Stimulated activated CD8-positive, alpha-beta memory T cell treated with anti-CD3 and anti-CD28 coated beads, Interleukin-12 subunit alpha, Interleukin-12 subunit beta, amount 100 ng/mL, for 24 hours (primary cell): Measurements from ENCODE around the gene TPSG1.
"Not testable (repeated sequence)": the region's sequence is repeated elsewhere in the genome, so short reads cannot be mapped to it uniquely, and the experiment has no call there.

Experiments used
- DNase-seq: peaks from one replicate; pipeline ENCODE4 v3.0.0-alpha.2; 2020; ENCODE audit errors: extremely low read depth

TPSG1 gene

DNA sequence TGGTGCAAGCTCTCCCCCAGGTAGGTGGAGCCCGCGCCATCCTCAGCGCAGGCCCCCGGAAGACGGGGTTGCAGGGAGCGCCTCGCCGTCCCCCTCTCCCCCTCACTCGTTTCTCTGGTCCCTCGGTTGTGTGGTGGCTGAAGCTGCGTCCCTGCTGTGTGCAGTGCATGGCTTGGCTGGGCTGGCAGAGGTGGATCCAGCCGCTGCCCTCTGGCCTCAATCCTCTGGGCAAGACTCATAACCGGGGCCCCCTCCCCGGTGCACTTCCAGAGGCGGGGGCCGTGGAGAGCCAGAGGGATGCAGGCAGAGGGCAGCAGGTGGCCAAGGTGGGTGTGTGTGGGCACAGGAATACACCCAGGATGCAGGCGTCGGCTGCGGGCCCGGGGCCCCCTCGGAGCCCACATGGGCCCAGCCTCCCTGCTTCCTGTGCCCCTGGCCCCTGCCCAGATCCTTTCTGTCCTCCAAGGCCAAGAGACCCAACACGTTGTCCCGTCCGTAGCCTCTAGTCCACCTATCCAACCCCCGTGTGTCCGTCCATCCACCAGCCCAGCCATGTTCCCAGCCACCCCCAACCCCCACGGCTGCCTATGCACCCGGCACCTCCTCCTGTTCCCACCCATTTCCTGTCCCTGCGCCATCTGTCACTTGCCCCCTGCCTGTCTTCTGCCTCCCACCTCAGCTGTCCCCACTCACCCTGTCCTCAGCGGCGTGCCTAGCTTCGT, 9.3 kb downstream of the TPSG1 start:
- DNase-seq: no peak

DNA sequence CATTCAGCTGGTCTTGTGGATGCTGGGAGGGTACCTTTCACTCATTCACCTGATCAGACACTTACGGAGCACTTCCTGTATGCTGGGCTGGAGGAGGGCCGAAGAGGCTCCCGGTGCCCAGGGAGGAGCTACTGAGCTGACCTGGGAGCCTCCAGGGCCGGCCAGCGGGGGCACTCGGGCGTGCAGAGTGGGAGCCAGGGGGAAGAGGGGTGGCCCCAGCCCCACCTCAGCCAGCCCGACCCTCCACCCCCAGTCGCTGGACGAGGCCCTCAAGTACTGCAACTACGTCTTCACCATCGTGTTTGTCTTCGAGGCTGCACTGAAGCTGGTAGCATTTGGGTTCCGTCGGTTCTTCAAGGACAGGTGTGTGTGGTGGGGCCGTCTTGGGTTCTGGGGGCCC, 10.3 kb downstream of the TPSG1 start:
- no peak for DNase-seq

DNA sequence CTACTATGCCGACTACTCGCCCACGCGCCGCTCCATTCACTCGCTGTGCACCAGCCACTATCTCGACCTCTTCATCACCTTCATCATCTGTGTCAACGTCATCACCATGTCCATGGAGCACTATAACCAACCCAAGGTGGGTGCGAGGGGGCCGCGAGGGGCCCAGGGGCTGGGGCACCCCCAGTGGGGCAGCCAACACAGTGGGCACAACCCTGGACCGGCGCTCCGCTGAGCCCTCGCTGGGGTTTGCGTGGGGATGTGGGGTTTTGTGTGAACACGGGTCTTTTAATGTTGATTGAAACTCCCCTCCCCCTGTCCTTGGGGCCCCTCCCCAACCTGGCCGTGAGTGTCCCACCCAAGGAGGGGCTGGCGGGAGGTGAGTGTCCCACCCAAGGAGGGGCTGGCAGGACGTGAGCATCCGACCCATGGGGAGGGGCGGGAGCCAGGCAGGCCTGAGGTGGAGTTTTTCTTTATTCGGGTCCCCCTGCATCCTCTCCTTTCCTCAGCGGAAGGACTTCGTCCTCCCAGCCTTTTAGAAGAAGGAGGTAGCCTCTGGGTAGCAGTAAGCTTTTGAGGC, 11.2 kb downstream of the TPSG1 start:
- DNase-seq: no peak

- no peak for DNase-seq
These were observed 11.8 kb downstream of the TPSG1 start for GRCh38 chr16:1213231-1213630.

DNA sequence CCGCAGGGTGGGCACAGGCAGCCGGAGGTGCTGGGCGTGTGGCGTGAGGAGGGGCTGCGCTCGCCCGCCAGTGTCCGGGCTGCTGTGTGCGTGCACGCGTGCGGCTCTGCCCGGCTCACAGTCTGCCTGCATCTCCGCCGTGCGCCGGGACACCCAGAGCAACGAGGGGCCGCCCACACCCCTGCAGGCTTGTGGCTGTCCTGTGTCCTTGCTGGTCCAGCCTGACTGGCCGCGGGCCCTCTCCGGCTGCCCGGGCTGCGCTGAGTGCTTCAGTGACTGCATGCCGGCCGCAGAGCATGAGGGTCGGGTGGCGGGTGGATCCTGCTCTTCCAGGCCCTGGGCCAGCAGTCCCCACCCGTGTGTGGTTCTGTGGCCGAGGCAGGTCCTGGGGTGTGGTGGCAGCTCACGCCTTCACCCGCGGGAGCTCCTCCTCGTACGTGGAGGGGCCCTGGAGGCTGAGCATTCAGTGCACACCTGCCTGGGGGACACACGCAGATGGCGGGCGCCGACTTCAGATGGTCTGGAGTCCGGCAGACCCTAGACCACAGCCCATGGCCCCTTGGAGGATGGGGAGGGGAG, 12.4 kb downstream of the TPSG1 start:
- no peak for DNase-seq

GRCh38 chr16:1211451-1212268, 13.4 kb downstream of the TPSG1 start:
- DNase-seq: no peak

DNA sequence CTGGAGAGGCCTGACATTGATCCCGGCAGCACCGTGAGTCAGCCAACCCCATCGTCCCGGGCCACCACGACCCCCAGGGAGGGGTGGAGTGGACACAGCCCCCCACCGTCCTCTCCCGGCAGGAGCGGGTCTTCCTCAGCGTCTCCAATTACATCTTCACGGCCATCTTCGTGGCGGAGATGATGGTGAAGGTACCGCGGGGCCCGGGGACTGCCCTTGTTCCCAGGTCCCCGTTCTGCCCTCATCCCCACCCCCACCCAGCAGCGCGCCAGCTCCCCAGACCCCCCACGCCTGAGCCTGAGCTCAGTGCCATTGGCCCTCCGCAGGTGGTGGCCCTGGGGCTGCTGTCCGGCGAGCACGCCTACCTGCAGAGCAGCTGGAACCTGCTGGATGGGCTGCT, 14.6 kb downstream of the TPSG1 start:
- no peak for DNase-seq

DNA sequence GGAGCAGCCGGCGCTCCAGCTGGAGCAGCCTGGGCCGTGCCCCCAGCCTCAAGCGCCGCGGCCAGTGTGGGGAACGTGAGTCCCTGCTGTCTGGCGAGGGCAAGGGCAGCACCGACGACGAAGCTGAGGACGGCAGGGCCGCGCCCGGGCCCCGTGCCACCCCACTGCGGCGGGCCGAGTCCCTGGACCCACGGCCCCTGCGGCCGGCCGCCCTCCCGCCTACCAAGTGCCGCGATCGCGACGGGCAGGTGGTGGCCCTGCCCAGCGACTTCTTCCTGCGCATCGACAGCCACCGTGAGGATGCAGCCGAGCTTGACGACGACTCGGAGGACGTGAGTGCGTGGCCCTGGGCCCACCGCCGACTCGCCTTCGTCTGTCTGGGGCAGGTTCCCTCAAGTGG, 16.0 kb downstream of the TPSG1 start:
- no peak for DNase-seq

DNA sequence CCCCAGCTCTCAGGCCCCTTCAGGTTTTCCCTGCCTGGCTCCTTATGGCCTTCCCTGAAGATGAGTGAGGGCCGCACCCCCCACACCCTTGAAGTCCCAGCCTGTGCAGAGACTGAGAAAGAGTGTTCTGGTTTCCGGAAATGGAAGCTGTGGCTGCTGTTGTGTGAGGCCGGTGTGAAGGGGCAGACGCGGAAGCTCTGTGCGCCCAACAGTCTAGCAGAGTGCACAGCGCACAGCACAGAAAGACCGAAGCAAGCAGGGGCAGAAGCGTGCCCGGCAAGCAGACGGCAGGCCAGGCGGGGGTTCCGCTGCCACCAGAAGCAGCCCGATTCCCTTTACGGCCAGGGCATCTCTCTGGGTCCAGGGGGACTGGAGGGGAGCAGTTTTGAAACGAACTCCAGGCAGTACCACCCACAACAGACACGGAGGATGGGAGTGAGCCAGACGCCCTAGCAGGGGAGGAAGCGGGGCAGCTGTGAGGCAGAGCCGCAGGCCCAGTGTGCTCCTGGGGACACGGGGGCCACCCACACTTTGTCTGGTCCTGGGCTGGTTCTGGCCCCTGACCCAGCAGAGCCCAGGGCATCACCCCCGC, 16.7 kb downstream of the TPSG1 start:
- DNase-seq: no peak

DNA sequence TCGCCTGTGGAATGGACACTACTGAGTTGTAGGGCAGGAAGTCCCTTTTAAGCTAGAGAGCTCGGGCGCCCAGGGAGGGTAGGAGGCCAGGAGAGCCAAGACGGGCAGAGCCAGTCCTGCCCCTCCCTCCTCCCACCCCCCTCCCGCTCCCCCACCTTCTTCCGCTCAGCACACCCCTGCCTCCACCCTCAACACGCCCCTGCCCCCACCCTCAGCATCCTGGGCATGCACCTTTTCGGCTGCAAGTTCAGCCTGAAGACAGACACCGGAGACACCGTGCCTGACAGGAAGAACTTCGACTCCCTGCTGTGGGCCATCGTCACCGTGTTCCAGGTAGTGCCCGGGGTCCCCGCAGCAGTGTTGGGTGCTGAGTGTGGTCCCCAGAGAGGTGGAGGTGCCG, 18.3 kb downstream of the TPSG1 start:
- DNase-seq: no peak

- DNase-seq: no peak
These were observed 18.7 kb downstream of the TPSG1 start for GRCh38 chr16:1206326-1206725.

GRCh38 chr16:1204933-1205332, 20.1 kb downstream of the TPSG1 start:
- no peak for DNase-seq

DNA sequence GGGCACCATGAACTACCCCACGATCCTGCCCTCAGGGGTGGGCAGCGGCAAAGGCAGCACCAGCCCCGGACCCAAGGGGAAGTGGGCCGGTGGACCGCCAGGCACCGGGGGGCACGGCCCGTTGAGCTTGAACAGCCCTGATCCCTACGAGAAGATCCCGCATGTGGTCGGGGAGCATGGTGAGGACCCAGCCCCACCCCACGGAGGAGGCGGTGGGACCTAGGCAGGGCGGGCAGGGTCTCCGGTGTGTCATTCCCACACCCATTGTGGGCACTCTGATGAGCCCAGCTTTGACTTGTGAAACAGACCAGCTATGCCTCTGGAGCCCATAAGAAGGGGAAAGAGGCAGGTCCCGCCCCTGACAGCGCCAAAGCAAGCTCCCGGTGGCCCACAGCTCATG, 22.8 kb downstream of the TPSG1 start:
- no peak for DNase-seq

DNA sequence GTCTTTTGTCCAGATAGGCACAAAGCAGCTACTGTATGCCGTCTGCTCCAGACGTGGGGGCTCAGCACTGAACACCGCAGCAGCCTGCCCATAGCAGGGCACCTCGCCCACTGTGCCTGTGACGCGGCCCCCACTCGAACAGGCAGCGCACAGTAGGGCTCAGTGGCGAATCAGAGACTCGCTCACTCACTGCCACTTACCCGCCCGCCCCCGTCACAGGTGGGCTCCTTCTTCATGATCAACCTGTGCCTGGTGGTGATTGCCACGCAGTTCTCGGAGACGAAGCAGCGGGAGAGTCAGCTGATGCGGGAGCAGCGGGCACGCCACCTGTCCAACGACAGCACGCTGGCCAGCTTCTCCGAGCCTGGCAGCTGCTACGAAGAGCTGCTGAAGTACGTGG, 23.6 kb downstream of the TPSG1 start:
- DNase-seq: no peak

DNA sequence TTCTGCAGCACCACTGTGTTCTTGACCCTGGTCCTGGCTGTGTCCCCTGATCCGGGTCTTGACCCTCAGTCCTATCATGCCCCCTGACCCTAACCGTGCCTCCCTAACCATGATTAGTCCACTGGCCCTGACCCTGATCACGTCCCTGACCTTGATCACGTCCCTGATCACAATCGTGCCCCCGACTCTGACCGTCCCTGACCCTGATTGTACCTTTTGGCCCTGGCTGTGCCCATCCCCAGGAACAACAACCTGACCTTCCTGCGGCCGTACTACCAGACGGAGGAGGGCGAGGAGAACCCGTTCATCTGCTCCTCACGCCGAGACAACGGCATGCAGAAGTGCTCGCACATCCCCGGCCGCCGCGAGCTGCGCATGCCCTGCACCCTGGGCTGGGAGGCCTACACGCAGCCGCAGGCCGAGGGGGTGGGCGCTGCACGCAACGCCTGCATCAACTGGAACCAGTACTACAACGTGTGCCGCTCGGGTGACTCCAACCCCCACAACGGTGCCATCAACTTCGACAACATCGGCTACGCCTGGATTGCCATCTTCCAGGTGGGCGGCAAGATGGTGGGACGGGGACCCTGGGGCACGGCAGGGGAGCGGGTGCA, 24.9 kb downstream of the TPSG1 start:
- no peak for DNase-seq

- DNase-seq: no peak
These were observed 25.6 kb downstream of the TPSG1 start for GRCh38 chr16:1199347-1200013.

GRCh38 chr16:1198671-1199346, 26.3 kb downstream of the TPSG1 start:
- not testable (repeated sequence) for DNase-seq

- DNase-seq: no peak
These were observed 26.9 kb downstream of the TPSG1 start for GRCh38 chr16:1198194-1198593.

DNA sequence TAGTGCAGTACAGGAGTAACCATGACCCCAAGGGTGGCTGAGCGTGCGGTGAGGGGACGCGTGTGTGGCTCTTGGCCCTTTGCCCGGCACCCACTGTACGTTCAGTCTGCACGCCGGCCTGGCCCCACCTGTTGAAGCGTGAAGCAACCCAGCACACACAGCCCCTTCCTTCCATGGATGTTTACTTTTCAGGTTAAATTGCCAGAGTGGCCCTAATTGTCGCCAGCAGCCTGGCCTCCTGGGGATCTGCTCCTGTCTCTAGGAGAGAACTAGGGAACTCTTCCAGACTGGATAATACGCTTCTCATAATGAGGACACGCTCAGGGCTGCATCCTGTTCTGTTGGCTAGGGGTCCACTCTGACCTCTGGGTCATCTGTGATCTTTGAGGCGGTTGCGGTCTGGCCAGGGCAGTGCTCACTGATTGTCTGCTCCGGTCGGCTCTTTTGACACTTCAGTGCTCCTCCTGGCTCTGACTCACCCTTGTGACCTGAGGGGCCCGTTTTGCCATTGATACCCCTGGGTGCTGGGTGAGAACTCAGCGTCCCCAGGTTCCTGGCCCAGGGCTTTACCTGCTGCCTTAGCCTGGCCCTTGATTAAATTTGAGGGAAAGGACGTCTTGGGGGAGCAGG, 27.7 kb downstream of the TPSG1 start:
- DNase-seq: no peak

DNA sequence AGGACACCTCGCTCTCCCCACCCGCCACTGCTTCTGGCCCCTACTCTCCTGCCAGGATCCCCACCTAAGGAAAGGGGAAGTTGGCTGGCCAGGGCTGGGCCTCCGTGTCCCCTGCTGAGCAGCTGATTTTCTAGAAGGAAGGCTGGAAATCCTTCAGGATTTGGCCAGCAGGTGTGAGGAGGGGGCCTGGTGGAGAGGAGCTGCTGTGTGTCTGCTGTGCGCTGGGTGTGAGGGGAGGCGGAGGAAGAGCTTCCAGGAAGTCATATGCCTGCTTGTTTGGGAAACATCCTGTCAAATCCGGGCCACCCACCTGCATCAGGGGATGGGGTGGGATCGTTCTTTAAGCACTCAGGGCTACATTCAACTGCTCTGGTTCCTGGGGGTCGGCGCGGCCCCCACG, 28.6 kb downstream of the TPSG1 start:
- no peak for DNase-seq

DNA sequence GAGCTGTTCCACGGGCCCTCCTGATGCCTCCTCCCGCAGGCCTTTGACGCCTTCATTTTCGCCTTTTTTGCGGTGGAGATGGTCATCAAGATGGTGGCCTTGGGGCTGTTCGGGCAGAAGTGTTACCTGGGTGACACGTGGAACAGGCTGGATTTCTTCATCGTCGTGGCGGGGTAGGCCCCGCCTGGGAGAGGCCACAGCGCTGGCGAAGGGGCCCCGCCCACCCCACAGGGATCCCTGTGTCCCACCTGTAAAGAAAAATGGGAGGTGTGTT, 29.7 kb downstream of the TPSG1 start:
- DNase-seq: no peak
